K562 (cell line): ENCODE data around the gene HBQ1. TPM values are rescaled to one million over a fixed set of nuclear protein-coding genes. Genes with fewer than 3 reads are reported as not detected.
A peak's percentile ranks its signal among the peaks of the same experiment; 100 is the strongest.

Source experiments
- CEBPB ChIP-seq: fragments of 450-650 bp; IDR thresholded peaks from 2 replicates; pipeline ENCODE4 v1.6.1; 2016; ENCODE audit warnings: missing genetic modification characterization, missing compliant biosample characterization
- GABPB1 ChIP-seq: sonication (generic); formaldehyde crosslinking; IDR thresholded peaks from 2 replicates; pipeline ENCODE4 v1.8.0; 2022; ENCODE audit warnings: mild to moderate bottlenecking, missing genetic modification reagents
- GTF2F1 ChIP-seq: IDR thresholded peaks from 2 replicates; pipeline ENCODE4 v1.6.1; 2011; ENCODE audit warnings: low read depth, low read length, improper control_type of control experiment
- MEIS2 ChIP-seq: fragments of 450-650 bp; IDR thresholded peaks from 2 replicates; pipeline ENCODE4 v1.6.1; 2014; ENCODE audit warnings: mild to moderate bottlenecking; ENCODE audit not compliant: partially characterized antibody
- RBBP5 ChIP-seq: fragments of 200-600 bp; sonication (generic); IDR thresholded peaks from 2 replicates; pipeline ENCODE4 v1.6.1; 2012; ENCODE audit warnings: borderline replicate concordance, mild to moderate bottlenecking, low read length, control low read depth, inconsistent platforms; ENCODE audit not compliant: insufficient read depth, poor library complexity, severe bottlenecking
- RBFOX2 ChIP-seq: fragments of 200-400 bp; formaldehyde crosslinking; IDR thresholded peaks from 2 replicates; pipeline ENCODE4 v1.6.1; 2017; ENCODE audit warnings: low read depth, mild to moderate bottlenecking, low read length, moderate library complexity
- SPI1 ChIP-seq: IDR thresholded peaks from 2 replicates; pipeline ENCODE4 v1.6.1; 2011; ENCODE audit warnings: low read depth, low read length, control low read depth, borderline replicate concordance
- TAF1 ChIP-seq: IDR thresholded peaks from 2 replicates; pipeline ENCODE4 v1.6.1; 2011; ENCODE audit warnings: mild to moderate bottlenecking, low read length, moderate library complexity; ENCODE audit not compliant: insufficient read depth, control insufficient read depth, severe bottlenecking; ENCODE audit errors: extremely low read depth
- ZBTB8A ChIP-seq: fragments of 450-650 bp; IDR thresholded peaks from 2 replicates; pipeline ENCODE4 v1.6.1; 2018; ENCODE audit warnings: mild to moderate bottlenecking, moderate library complexity; ENCODE audit not compliant: partially characterized antibody
- ZNF57 ChIP-seq: fragments of 450-650 bp; formaldehyde crosslinking; IDR thresholded peaks from 2 replicates; pipeline ENCODE4 v1.4.0; 2020; ENCODE audit warnings: mild to moderate bottlenecking, moderate library complexity
- polyA plus RNA-seq, 8 experiments: library from polyadenylated mRNA; depleted of rRNA in 4 of 8; stranded (reverse) in 5 of 8; unstranded in 3 of 8; fragments of >200 nt; fragmentation: Nextera tagmentation in 2 of 8; fragmentation: Illumina TruSeq in 1 of 8; extraction: Ambion mirVana in 2 of 8; extraction: Trizol in 1 of 8; gene quantifications; 2 replicates each; pipeline versions ENCODE4 v1.2.1 to v1.2.3, GENCODE V29; 2011 to 2014; ENCODE audit warnings: inconsistent platforms in 1 of 8, missing spikeins in 1 of 8
- total RNA-seq, 7 experiments: library from RNA; depleted of rRNA in 6 of 7; stranded (reverse); fragments of >200 nt in 6 of 7; fragmentation: Illumina TruSeq in 2 of 7; extraction: Trizol in 2 of 7; gene quantifications; 2 replicates each; pipeline versions ENCODE4 v1.2.1 to v1.2.3, GENCODE V29; 2011 to 2021; ENCODE audit warnings: low replicate concordance in 1 of 7
- TF ChIP-seq, protein P1 (sequence below): fragments of 250-450 bp; sonication (Bioruptor Pico); IDR thresholded peaks from 2 replicates; pipeline ENCODE4 v1.5.0; 2021; ENCODE audit warnings: mild to moderate bottlenecking, borderline replicate concordance
- TF ChIP-seq, protein P2 (sequence below): fragments of 250-450 bp; sonication (Bioruptor Pico); IDR thresholded peaks from 2 replicates; pipeline ENCODE4 v1.8.0; 2021; ENCODE audit warnings: borderline replicate concordance, mild to moderate bottlenecking, moderate library complexity; ENCODE audit not compliant: poor library complexity, severe bottlenecking
- TF ChIP-seq, protein P3 (sequence below): sonication (generic); formaldehyde crosslinking; IDR thresholded peaks from 2 replicates; pipeline ENCODE4 v1.8.0; 2022; ENCODE audit warnings: missing genetic modification reagents, mild to moderate bottlenecking, moderate library complexity, borderline replicate concordance
- TF ChIP-seq, protein P4 (sequence below): sonication (generic); formaldehyde crosslinking; IDR thresholded peaks from 2 replicates; pipeline ENCODE4 v1.9.0; 2022; ENCODE audit warnings: mild to moderate bottlenecking, missing genetic modification reagents
- TF ChIP-seq, protein P5 (sequence below): fragments of 250-450 bp; sonication (Bioruptor Pico); IDR thresholded peaks from 2 replicates; pipeline ENCODE4 v1.5.0; 2021
- TF ChIP-seq, protein P6 (sequence below): IDR thresholded peaks from 3 replicates; pipeline ENCODE4 v1.6.1; 2011; ENCODE audit warnings: borderline replicate concordance, mild to moderate bottlenecking; ENCODE audit not compliant: insufficient read length, insufficient read depth
- TF ChIP-seq, protein P7 (sequence below): fragments of 250-450 bp; sonication (Bioruptor Pico); IDR thresholded peaks from 2 replicates; pipeline ENCODE4 v1.8.0; 2022; ENCODE audit warnings: inconsistent platforms

The HBQ1 gene
- total and polyA plus RNA-seq, 9 of the 15 experiments (the other 6 are each of a cell fraction or from before 2014, with no cell fraction given): 2.3 to 190 (median 19.8) TPM

DNA sequence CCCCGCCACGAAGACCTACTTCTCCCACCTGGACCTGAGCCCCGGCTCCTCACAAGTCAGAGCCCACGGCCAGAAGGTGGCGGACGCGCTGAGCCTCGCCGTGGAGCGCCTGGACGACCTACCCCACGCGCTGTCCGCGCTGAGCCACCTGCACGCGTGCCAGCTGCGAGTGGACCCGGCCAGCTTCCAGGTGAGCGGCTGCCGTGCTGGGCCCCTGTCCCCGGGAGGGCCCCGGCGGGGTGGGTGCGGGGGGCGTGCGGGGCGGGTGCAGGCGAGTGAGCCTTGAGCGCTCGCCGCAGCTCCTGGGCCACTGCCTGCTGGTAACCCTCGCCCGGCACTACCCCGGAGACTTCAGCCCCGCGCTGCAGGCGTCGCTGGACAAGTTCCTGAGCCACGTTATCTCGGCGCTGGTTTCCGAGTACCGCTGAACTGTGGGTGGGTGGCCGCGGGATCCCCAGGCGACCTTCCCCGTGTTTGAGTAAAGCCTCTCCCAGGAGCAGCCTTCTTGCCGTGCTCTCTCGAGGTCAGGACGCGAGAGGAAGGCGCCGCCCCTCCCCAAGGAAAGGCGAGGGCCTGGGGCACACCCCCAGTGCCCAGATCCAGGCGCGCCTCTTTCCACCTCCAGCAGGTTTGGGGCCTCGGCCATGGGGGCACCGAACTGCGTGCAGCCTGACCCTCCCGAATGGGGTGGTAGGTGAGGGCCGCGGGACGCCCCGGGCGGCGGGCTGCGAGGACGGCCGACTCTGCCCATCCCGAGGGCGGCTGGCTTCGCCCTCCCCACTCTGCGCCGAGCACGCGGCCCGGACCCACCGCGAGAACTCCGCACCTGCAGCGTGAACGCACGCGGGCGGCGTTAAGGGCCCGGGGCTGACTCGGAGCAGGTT lies 664 bp downstream of the HBQ1 start (continued):
- TF ChIP-seq, protein P1, sequence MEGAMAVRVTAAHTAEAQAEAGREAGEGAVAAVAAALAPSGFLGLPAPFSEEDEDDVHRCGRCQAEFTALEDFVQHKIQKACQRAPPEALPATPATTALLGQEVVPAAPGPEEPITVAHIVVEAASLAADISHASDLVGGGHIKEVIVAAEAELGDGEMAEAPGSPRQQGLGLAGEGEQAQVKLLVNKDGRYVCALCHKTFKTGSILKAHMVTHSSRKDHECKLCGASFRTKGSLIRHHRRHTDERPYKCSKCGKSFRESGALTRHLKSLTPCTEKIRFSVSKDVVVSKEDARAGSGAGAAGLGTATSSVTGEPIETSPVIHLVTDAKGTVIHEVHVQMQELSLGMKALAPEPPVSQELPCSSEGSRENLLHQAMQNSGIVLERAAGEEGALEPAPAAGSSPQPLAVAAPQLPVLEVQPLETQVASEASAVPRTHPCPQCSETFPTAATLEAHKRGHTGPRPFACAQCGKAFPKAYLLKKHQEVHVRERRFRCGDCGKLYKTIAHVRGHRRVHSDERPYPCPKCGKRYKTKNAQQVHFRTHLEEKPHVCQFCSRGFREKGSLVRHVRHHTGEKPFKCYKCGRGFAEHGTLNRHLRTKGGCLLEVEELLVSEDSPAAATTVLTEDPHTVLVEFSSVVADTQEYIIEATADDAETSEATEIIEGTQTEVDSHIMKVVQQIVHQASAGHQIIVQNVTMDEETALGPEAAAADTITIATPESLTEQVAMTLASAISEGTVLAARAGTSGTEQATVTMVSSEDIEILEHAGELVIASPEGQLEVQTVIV: no peak
- no peak for TF ChIP-seq ZNF57 (CRISPR knock-in tag)
- TF ChIP-seq, protein P2, sequence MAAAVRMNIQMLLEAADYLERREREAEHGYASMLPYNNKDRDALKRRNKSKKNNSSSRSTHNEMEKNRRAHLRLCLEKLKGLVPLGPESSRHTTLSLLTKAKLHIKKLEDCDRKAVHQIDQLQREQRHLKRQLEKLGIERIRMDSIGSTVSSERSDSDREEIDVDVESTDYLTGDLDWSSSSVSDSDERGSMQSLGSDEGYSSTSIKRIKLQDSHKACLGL (CRISPR knock-in tag): no peak
- no peak for TF ChIP-seq TAF1
- no peak for TF ChIP-seq RBBP5
- TF ChIP-seq CEBPB (tag): no peak
- TF ChIP-seq GTF2F1: no peak
- TF ChIP-seq RBFOX2: peak; percentile 92
- TF ChIP-seq, protein P3, sequence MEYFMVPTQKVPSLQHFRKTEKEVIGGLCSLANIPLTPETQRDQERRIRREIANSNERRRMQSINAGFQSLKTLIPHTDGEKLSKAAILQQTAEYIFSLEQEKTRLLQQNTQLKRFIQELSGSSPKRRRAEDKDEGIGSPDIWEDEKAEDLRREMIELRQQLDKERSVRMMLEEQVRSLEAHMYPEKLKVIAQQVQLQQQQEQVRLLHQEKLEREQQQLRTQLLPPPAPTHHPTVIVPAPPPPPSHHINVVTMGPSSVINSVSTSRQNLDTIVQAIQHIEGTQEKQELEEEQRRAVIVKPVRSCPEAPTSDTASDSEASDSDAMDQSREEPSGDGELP (CRISPR knock-in tag): peak; percentile 94; the same call in 1 of the 2 replicates
- TF ChIP-seq, protein P4, sequence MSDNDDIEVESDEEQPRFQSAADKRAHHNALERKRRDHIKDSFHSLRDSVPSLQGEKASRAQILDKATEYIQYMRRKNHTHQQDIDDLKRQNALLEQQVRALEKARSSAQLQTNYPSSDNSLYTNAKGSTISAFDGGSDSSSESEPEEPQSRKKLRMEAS (CRISPR knock-in tag): peak; percentile 100
- TF ChIP-seq SPI1: no peak
- no peak for TF ChIP-seq ZBTB8A
- TF ChIP-seq MEIS2: no peak
- peak; percentile 91 for TF ChIP-seq GABPB1 (CRISPR knock-in tag)
- TF ChIP-seq, protein P5, sequence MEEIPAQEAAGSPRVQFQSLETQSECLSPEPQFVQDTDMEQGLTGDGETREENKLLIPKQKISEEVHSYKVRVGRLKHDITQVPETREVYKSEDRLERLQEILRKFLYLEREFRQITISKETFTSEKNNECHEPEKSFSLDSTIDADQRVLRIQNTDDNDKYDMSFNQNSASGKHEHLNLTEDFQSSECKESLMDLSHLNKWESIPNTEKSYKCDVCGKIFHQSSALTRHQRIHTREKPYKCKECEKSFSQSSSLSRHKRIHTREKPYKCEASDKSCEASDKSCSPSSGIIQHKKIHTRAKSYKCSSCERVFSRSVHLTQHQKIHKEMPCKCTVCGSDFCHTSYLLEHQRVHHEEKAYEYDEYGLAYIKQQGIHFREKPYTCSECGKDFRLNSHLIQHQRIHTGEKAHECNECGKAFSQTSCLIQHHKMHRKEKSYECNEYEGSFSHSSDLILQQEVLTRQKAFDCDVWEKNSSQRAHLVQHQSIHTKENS (CRISPR knock-in tag): no peak
- TF ChIP-seq, protein P6, sequence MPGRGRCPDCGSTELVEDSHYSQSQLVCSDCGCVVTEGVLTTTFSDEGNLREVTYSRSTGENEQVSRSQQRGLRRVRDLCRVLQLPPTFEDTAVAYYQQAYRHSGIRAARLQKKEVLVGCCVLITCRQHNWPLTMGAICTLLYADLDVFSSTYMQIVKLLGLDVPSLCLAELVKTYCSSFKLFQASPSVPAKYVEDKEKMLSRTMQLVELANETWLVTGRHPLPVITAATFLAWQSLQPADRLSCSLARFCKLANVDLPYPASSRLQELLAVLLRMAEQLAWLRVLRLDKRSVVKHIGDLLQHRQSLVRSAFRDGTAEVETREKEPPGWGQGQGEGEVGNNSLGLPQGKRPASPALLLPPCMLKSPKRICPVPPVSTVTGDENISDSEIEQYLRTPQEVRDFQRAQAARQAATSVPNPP: no peak
- TF ChIP-seq, protein P7, sequence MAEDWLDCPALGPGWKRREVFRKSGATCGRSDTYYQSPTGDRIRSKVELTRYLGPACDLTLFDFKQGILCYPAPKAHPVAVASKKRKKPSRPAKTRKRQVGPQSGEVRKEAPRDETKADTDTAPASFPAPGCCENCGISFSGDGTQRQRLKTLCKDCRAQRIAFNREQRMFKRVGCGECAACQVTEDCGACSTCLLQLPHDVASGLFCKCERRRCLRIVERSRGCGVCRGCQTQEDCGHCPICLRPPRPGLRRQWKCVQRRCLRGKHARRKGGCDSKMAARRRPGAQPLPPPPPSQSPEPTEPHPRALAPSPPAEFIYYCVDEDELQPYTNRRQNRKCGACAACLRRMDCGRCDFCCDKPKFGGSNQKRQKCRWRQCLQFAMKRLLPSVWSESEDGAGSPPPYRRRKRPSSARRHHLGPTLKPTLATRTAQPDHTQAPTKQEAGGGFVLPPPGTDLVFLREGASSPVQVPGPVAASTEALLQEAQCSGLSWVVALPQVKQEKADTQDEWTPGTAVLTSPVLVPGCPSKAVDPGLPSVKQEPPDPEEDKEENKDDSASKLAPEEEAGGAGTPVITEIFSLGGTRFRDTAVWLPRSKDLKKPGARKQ (CRISPR knock-in tag): no peak
